NCI-H1694 (cell line): Measurements from ENCODE around the gene TMC5.
A peak's percentile ranks its signal among the peaks of the same experiment; 100 is the strongest.

ENCODE experiments used
- DNase-seq: peaks from one replicate; lab custom pipeline; 2025; lab: John Stamatoyannopoulos, UW

The TMC5 gene

DNA sequence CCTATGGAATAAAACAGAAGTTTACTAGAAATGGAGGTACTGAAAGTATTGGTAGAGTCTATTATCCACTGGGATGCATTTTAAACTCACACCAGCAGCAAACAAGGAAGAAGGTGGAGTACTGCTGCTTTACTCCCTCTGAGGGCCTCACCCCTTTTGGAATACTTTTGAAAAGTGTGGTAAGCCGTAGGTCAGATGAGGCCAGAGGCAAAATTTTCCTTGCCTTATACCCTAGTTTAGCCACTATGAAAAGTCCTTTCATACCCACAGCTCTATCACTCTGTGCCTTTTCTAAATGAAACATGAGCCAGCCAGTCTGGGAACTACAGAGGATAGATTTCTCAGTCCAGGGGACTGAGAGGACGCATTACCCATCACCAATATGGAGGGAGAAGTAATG is 90.2 kb downstream of the TMC5 start:
- DNase-seq, result no peak

DNA sequence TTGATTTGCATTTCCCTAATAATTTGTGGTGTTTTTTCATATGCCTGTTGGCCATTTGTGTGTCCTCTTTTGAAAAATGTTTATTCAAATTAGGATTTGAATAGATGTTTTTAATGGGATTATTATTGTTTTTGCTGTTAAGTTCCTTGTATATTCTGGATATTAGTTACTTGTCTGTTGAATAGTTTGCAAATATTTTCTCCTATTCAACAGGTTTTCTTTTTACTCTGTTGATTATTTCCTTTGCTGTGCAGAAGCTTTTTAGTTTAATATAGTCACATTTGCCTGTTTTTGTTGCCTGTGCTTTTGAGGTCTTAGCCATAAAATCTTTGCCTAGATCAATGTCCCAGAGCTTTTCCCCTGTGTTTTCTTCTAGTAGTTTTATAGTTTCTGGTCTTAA is 94.6 kb downstream of the TMC5 start:
- no peak for DNase-seq

DNA sequence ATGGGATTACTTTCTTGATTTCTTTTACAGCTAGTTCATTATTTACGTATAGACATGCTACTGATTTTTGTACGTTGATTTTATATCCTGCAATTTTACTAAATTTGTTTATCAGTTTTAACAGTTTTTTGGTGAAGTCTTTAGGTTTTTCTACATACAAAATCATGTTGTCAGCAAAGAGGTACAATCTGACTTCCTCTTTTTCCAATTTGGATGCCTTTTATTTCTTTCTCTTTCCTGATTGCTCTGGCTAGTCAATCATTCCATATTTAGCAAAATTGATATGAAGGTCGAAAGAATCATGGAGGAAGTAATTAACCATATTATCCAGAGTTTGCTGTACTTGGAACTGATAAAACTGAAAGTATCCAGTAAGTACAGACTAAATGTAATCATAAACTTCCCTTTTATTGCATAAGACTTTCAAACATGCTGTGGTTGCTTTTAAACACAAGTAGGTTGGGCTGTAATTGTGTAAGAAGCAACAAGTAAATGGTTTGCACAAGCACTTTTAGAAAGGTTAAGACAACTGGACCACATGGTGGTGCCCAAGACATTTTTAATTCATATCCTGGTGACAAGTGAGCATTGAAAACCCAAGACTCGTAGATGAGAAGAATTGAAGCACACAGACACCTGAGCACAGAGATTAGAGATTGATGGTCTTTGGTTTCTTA is 95.8 kb downstream of the TMC5 start:
- no peak for DNase-seq

DNA sequence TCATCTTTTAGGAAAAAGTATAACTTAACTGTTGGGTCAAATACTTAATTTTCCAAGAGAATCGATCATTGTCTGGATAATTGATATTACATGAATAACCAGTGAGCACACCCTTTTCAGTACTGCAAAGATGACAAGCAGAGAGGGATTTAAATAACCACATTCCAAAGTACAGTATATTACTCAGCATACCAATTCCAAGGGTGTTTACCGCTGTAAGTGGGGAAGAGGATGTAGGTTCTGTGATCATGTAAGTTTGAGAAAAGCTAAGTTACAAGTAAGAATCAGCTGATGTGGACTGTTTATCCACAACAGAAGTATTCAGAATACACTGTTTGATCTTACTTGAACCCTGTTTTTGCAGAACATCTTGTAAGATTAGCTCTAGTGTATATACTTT is 98.1 kb downstream of the TMC5 start:
- no peak for DNase-seq

DNA sequence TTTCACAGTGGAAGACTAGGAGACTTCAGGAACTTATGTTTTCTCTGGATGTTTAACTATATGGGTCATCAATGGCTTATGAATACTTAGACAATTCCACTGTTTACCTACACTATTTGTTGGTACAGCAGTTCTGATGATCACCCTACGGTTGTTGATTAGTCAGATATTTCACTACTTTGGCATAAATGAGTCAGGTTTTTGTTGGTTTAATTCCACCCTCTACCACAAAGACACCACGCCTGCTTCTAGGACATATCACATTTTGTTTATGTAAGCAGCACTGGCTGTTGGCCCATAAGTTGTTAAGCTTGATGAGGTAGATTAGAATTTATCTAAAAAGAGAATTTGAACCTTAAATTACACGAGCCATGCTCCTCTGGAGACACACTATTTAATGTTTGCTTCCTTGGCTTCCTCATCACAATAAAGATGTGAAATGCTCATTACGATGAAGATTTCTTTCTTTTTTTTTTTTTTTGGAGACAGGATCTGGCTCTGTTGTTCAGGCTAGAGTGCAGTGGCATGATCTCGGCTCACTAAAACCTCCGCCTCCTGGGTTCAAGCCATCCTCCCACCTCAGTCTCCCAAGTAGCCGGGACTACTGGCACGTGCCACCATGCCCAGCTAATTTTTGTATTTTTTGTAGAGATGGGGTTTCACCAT is 99.9 kb downstream of the TMC5 start:
- DNase-seq, result no peak

DNA sequence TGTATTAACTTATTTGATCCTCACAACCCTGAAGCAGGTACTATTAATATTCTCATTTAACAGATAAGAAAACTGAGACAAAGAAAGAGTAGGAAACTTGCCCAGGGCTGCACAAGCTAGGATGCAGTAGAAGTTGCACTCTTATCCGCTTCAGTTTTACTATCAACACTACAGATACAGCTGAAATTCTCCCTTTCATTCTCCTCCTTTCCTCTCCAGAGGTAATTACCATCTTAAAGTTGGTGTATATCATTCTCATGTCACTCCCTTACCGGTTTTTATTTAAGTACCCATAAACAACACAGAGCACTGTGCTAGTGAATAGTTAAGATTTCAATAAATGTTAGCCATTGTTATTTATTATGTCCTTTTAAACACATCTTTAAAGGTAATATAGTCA is 100.7 kb downstream of the TMC5 start:
- no peak for DNase-seq

DNA sequence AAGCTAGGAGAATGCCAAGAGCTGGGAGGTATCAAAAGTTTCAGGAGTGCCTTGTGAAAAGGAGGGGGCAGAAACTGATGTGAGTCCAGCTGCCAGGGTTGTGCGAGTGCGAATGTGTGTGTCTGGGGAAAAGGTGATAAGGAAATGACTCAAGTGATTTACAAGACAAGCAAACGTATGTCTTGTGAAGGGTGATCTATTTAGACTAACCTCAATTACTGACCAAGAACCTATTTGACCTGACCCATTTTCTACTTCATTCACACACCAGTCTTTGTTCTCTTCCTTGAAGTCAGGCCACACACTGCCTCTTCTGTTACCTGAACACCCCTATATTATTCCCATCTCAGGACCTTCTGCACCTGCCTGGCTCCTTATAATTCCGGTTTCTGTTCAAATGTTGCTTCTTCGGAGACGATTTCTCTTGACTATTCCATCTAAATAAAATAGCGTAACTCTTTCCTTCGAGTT is 103.2 kb downstream of the TMC5 start:
- DNase-seq, result no peak

DNA sequence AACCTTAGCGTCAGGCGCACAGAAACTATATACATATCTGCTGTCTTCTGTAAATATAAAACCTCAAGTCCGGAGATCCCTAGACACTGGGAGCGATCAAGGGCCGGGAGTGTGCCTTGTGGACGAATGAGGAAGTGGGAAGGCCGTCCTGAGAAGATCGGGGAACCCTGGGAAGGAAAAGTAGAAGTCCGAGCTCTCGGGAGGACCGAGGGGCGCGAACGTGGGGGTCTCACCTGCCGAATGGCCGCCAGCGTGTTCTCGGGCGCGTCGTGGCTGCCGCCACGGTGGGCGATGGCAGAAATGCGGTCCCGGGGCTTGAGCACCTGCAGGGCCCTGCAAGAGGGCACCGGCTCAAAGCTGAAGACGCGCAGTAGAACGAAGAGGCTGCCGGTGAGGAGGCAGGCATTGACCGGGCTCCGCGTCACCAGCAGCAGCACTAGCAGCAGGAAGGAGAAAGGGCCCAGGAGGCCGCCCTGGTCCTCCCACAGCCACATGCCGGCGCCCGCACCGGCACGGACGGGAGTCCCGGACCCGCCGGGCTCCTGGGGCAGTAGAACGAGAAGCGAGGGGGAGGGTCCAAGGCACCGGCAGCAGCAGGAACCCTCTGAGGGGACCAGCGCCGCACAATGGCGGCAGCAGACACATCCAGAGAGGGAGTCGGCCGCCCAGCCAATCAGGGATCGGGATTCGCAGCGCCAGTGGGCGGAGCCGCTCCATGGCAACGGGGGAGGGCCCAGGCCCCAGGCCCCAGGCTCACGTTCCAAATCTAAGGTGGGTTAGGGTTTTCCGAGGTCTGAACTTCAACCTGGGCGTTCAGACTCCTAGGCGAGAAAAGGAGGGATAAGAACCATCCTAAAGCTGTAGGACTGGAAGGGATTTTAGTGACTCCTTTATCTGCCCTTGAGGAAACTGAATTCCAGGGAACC is 104.1 kb downstream of the TMC5 start, which contains the start of gene GDE1:
Gene GDE1 (minus strand): TSS at position 628 of the 926 bp plus-strand sequence. CDS start 134 bp downstream, at position 494.
- peak; percentile 81 for DNase-seq

DNA sequence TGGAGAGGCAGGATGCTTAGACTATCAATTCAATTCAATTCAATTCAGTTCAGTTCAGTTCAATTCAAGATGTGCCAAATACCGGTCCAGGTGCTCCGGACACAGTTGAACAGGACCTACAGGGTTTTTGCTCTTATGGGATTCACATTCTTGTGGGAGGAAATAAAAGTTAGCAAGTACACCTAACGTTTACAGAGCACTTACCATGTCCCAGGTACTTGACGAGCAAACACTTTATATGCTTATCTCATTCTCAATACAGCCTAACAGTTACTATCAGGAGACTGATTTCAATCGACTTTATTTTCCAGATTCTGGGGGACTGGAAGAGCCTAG is 104.7 kb downstream of the TMC5 start:
- no peak for DNase-seq

DNA sequence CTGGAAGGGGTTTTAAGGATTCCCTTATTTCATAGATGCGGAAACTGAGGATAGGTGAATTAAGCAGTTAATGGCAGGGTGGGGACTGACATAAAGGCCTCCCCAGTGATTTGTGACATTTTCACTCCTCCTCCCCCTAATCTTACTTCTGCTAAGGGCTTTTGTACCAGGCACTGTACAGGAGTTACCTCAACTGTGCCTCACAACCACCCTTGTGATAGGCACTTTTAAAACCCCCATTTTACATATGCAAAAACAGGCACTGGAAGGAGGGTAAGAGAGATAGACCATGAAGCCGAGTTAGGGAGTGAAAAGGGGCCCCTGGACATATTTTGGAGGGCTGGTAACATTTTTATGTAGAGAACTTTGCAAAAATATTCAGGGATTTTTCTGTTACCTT is 105.1 kb downstream of the TMC5 start:
- no peak for DNase-seq

DNA sequence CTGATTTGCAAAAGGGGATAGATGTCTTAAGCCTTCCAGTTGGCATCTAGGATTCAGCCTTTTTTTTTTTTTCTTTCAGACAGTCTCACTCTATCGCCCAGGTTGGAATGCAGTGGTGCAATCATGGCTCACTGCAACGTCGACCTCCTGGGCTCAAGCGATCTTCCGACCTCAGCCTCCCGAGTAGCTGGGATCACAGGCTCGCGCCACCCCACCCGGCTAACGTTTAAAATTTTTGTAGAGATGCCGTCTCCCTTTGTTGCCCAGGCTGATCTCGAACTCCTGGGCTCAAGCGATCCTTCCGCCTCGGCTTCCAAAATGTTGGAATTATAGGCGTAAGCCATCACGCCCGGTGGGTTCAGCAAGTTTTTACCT is 105.5 kb downstream of the TMC5 start:
- no peak for DNase-seq

DNA sequence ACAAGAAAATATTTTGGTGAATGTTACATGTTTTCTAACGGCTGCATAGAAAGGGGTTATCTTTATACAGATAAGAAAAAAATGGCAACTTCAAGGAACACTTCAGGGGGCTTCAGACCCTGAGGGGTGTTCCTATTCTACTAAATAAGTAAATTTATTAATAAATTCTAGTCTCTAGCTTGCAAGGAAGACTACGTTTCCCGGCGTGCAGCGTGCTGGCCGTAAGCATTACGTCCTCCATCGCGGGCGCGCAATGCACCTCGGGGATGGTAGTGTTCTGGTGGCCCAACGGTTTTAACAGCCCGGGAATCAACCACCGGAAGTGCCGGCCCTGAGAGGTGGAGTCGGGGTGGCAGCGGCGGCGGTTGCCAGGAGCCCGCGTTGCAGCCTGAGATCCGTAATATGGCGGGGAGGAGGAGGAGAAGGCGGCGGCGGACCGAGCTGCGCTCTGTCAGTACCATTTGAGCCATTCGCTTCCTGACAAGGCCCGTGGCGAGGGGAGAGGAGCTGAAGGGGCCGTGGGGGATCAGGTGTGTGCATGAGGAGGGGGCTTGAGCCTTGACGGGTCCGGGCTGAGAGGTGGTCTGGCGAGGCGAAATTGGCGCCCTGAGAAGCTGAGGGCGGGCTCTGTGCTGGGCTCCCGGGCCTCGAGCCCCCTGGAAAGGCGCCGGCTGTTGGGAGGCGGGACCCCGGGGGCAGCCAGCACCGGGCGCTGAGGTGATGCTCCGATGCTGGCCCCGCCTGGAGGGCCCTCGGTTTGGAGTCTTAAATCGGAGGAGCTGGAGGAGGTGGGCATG is 106.1 kb downstream of the TMC5 start, which contains the start of gene CCP110:
Gene CCP110 (plus strand): TSS at position 384 of the 797 bp plus-strand sequence. CDS start 3,940 bp downstream, outside the sequence.
- peak; percentile 91 for DNase-seq

DNA sequence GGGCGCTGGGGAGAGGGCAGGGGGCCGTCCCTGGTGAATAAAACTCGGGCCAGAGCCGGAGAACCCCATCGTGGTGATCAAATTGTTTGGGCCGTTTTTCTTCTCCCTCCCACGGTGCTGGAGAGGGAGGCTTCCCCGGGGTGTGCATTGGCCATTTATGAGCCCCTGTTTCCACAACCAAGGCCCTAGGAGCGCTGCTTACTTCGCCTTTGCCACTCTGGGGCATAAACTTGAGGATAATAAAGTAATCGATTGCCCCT is 106.6 kb downstream of the TMC5 start:
- DNase-seq, result no peak

DNA sequence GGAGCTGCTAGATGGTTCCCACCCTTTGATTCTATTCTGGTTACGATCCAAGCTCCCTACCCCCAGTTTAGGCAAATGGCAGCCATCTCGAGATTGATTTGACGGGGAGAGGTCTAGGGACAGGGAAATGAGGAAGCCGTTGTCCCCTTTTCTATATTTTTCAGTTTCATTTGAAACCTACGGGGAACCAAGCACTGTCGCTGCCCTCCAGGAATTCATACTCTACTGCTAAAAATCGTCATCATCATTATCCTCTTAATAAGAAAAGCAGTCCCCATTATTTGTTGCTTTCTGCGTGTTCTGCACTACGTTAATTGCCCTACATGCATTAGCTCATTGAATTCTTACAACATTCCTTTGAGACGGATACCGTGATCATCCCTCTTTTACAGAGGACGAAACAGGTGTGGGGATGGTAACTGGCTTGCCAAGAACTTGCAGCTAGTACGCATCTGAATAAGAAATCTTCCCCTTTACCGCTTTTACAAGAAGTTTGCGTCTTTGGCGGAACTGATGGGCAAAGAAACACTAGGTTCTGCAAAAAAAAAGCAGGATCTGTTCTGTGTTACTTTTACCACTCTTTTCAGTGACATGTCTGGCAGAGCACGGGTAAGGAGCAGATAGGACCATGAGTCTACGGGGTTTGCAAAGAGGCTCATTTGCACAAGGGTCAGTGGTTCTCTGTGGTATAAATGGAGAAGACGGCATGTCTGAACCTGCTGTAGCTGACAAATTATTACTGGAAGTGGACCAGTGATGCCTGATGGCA is 107.1 kb downstream of the TMC5 start:
- no peak for DNase-seq

DNA sequence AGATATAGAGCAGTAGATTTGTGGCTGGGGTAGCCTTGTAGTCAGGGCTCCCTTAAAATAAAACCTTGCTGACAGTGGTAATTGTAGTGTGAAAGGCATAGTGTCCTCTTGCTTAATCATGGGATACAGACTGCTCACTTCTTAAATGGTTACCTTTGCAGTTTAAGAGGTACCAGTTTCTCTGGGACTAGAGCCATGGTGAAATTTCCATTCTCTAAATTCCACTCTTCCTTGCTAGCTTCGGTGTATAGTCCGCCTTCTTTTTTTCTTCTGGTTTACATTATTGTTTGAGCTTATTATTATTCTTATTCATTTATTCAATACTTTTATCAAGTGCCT is 107.7 kb downstream of the TMC5 start:
- no peak for DNase-seq

DNA sequence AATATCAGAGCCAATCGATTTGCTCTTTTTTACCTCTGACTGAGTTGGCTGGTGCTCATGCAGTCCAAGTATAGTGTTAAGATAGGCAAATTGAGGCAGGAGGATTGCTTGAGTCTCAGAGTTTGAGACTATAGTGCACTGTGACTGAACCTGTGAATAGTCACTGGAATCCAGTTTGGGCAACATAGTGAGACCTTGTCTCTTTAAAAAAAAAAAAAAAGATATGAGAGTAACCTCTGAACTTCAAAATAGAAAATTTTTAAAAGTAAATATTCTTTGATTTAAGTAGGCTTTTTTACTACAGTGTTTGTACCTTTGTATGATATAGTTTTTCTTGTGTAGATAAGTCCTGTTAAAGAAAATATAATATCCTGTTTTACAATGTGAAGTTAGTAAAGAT is 109.5 kb downstream of the TMC5 start:
- DNase-seq, result no peak

DNA sequence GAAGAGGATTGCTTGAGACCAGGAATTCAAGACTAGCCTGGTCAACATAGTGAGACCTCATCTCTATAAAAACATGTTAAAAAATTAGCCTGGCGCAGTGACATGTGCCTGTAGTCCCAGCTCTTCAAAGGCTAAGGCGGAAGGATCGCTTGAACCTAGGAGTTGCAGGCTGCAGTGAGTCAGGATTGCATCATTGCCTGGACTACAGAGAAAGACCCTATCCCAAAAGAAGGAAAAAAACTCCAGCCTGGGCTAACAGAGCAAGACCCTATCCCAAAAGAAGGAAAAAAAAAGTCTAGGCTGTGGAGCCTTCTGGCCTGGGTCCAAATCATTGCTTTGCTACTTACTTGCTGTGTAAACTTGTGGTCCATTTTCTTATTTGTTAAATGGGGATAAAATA is 111.0 kb downstream of the TMC5 start:
- no peak for DNase-seq

DNA sequence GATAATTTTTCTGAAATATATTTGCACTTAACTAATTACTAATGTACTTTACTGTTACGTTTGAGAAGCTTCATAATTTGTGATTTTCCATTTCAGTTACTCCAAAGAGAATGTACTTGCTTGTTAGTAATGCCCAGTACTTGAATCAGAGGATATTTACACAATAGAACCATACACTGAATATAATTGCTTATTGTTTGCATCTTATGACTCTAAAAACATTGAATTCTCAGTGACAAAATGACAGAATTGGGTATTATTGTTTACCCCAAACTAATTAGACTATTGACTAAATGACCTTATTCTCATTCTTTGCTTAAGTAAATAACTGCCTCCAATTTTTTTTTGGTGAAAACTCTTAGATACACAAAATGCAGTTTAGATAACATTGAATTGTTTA is 114.9 kb downstream of the TMC5 start:
- DNase-seq, result no peak

DNA sequence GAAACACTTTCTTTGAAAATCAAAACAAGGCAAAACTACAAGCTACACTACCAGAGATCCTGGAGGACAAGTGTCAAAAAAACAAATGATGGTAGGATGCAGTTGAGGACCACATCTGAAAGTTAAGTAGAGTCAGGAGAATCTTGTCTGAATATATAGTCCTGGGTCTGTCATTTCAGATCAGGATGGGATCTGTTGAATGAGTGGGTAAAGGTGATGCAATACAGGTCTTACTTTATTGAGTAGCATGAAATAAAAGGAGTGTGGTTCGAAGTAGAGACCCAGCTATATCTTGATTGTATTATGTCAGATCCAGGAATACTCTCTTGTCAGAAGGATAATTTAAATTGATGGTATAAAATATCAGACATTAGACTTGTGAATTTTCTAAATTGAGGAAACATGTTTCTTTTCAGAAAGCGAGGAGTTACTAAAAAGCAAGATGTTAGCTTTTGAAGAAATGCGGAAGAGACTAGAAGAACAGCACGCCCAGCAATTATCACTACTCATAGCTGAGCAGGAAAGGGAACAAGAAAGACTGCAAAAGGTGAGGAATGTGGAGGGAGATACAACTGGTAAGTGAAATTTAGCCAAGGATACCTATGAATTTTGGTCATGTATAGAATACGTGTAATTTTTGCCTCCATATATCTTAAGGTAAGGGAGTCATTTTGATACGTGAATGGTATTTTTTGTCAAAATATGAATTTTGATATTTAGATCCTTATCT is 122.7 kb downstream of the TMC5 start:
- no peak for DNase-seq

DNA sequence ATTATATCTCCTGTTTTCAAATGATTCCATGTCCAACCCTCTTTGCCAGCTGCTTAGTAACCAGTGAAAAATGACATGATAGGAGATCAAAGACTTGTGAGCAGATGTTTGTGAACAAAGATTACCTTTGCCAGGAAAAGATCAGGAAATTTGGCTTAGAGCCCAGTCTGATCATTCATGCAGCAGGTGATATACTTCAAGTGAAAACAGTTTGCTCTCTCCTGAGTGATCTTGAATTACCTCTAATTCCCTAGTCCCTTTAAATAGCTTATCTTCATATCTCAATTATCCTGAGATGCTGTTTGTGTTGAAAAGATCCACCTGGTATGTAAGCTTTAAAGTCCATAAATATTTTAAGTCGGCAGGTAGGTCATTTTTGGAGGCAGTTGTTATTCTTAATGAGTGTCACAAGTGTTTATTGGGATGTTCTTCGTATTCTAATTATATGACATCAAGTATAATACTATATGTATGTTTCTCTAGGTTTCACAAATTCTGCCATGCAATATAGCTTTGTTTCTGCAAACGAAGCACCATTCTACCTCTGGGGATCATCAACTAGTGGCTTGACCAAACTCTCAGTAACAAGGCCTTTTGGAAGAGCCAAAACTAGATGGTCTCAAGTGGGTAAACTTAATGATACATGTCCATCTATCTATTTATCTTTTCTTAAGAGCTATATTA is 124.6 kb downstream of the TMC5 start:
- DNase-seq, result peak; percentile 5
